Stimulated activated CD8-positive, alpha-beta memory T cell treated with anti-CD3 and anti-CD28 coated beads, Interleukin-7, amount 100 ng/mL, for 4 hours (primary cell): ENCODE measurements around the gene CACNA1F.
A peak's percentile ranks its signal among the peaks of the same experiment; 100 is the strongest.

Experiments
- DNase-seq, 2 donors: peaks; one replicate each; pipeline ENCODE4 v3.0.0-alpha.2; 2020; ENCODE audit warnings: low read depth in 2 of 2

CACNA1F gene

DNA sequence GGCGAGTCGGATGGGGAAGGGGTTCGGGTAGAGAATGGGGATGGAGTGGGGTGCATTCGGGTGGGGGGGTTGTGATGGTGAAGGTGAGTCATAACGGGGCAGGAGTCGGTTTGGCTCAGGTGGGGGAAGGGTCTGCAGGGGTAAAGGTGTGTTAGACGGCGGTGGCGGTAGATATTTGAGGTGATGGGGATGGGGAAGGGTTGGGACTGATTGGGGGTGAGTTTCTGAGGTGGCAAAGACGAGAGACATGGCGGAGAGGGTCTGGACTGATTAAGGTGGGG is 33.9 kb downstream of the CACNA1F start:
- DNase-seq, result no peak

GRCh38 chrX:49198540-49199314 is 34.4 kb downstream of the CACNA1F start:
- no peak for DNase-seq

GRCh38 chrX:49197543-49198087 is 35.5 kb downstream of the CACNA1F start:
- no peak for DNase-seq

DNA sequence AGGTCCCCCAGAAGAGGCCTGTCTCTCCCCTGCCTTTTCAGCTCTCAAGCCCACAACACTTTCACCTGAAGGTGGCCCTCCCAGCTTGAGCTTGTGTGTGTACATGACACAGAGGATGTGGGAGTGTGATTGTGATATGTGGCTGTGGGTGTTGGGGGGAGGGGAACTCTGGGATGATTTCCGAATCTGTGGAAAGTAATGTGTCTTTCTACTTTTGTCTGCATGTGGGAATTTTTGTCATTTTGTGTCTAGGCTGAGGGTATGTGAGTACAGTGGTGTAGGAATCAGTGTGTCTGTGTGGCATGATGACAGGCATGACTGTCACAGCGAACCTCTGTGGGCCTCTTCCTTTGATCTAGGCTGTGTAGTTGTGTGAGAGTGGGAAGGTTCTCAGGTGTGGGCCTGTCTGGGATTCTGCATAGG is 39.6 kb downstream of the CACNA1F start:
- DNase-seq, result no peak

- DNase-seq, result no peak
Observed at GRCh38 chrX:49192722-49193328, 40.3 kb downstream of the CACNA1F start.

DNA sequence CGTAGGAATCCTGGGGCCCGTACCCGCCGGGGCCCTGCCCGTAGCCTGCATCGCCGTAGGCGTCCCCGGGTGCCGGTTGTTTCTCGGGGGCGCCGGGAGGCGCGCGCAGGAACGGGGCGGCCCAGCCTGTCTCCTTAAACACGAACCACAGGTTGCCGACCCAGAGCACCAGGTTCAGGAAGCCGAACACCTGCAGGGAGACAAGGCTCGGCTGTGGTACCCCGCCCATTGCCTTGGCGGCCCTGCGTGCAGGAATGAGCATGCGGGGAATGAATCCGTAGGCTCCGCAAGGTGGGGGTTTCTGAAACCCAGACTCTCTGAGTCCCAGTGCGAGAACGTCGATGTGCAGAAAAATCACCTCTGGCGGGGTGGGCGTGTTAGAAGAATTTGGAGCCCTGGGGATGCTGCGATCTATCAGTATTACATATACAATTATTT is 41.5 kb downstream of the CACNA1F start:
- DNase-seq, result no peak

- DNase-seq, result peak; percentile 78 to 81
Observed at GRCh38 chrX:49190821-49191573, 42.1 kb downstream of the CACNA1F start.

DNA sequence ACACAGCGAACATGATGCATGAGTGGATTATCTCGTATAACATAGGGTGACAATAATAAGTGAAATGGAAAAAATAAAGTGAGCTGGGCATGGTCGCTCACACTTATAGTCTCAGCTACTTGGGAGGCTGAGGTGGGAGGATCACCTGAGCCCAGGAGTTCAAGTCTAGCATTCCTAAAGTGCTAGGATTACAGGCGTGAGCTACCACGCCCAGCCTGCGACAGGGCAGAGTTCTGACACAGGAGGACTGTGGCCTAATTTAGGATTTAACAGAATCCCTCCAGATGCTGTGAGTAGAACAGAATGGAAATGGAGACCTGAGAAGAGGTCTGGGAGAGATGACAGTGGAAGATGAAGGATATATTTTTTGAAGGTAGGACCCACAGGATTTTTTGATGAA is 43.5 kb downstream of the CACNA1F start:
- DNase-seq, result no peak

DNA sequence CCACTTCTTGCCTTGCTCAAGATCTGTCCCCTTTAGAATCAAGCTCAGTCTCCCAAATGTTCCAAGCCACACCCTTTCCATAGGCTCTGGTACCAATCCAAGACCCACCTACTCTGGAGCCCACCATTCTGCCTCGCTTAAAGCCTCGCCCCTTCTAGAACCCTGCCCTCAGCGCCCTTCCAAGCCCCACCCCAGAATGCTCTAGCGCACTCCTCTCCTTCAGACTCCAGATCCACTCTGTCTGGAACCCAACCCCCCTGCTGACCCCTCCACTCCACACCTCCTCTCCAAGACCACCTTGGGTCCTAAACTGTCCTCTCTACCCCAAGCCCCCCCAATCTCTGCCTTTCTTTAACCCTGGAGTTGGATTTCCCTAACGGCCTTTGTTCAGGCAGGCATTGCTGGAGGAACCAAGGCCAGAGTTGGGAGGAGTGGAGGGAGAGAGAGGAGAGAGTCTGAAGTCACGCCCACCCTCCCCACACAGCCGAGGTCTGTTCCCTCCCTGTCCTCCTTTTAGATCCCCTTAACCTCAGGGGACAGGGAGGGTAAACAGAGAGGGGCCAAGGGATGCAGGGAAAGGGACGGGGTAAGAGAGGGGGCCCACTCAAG is 44.6 kb downstream of the CACNA1F start:
- DNase-seq, result no peak

DNA sequence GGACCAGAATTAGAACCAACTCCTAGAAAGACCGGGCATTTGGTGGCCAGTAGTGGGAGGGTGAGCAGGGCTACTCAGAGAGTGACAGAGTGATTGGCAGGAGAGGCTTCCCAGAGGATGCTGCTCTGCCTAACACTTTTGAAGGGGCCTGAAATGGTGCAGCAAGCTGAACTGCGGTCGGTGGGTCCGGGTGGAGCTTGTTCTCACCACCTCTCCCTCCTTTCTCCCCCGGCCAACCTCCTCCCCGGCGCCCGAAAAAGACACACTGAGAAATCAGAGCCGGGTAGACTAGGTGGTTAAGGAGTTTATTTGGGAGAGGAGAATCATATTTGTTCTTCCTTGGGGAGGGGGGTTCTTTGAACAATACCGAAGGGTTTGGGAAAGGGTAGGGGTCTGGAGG is 45.6 kb downstream of the CACNA1F start:
- DNase-seq, result no peak

GRCh38 chrX:49187028-49187394 is 46.1 kb downstream of the CACNA1F start:
- no peak for DNase-seq

DNA sequence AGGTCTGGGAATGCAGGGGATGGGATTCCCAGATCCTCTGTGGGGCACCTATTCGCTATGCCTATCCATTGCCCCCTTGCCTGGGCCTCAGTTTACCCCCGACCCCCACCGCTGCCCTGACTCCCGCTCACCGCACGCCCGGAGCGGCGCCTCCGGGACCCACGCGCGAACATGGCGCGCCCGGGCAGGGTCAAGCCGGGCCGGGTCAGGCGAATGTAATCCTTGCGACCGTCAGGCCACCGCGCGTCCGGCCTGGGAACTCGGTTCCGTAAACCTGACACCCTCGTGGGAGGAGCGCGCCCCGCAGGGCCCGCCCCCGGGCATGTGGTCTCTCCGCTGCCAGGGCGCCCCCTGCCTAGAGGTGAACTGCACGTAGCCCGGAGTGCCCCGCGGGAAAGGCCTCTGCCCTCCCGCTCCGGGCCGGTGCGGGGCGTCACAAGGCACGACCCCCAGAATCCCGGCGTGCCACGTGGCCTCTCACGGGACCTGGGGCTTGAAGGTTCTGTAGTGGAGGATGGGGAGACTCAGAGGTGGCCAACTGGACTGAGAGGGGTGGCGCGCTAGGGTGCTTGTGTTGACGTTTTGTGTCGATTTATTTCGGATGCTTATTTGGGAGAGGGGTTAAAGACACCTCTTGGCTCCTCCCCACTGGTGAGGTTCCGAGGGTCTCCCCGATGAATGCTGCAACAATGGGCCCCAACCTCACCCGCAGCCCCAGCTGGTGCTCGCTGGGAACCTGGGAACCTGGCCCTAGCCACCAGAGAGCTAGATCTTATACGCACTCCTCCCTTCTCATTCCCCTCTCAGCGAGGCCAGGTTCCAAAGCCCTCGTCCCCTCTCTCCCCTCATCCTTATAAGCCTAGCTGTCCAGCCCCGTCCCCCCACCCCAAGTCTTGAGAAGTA is 46.8 kb downstream of the CACNA1F start, which contains the start of gene PRICKLE3:
PRICKLE3 (minus strand) TSS at position 249 of the 903 bp plus-strand sequence; CDS start at position 173, 76 bp downstream.
- DNase-seq, result peak; percentile 44 to 68

- DNase-seq, result no peak
Observed at GRCh38 chrX:49184294-49185281, 48.6 kb downstream of the CACNA1F start.

- DNase-seq, result no peak
Observed at GRCh38 chrX:49183701-49184281, 49.3 kb downstream of the CACNA1F start.

DNA sequence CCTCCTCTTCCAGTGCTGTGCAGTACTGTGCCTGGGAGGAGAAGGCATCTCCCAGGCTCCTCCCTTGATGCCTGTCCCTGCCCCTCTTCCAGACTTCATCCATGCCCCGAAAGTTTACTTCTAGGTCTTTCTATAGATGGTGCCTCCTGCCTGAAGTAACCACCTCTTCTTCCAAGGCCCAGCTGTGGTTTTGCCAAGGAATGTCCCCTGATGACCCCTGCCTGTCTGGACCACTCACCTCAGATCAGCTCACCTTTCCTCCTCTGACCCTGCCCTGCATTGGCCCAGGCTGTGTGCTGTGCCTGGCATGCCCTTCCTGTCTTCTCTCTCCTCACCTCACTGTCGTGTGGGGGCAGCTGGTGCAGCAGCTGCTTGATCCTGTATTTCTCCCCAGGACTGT is 53.8 kb downstream of the CACNA1F start:
- DNase-seq, result no peak

DNA sequence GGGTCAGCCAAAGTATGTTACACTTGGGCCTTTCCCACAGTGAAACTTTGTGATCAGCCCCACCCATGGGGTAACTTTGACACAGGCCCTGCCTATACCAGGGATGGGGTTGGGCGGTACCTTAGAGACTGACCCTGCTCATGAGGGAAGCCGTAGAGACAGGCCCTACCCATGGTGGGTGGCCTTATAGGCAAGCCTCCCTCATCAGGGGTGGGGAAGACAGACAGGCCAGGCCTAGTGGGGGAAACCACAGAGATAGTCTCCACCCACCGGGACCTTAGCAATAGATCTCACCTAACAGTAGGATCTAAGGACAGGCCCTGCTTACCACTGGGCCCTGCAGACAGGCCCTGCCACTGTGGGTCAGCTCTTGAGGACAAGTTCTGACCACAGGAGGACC is 54.6 kb downstream of the CACNA1F start:
- DNase-seq, result no peak

GRCh38 chrX:49177873-49178480 is 55.2 kb downstream of the CACNA1F start:
- no peak for DNase-seq

- no peak for DNase-seq
Observed at GRCh38 chrX:49177338-49177833, 55.8 kb downstream of the CACNA1F start.
